Neural progenitor cell (in vitro differentiated cells): ENCODE measurements around the gene ANGEL2. TPM values are rescaled to one million over a fixed set of nuclear protein-coding genes. Genes with fewer than 3 reads are reported as not detected.
"Not testable (repeated sequence)": the region's sequence is repeated elsewhere in the genome, so short reads cannot be mapped to it uniquely, and the experiment has no call there.

Source experiments
- DNase-seq: peaks from one replicate; pipeline ENCODE4 v3.0.0-alpha.2; 2016; ENCODE audit warnings: low spot score
- H2AFZ ChIP-seq: fragments of 200-600 bp; sonication (generic); replicated peaks from 2 replicates; pipeline ENCODE4 v1.6.1; 2016; ENCODE audit warnings: antibody characterized with exemption
- H3F3A ChIP-seq: fragments of 200-600 bp; sonication (generic); 2 replicates; pipeline ENCODE4 v1.6.1; 2016; ENCODE audit warnings: antibody characterized with exemption, low read depth
- H3K27ac ChIP-seq: fragments of 200-600 bp; sonication (generic); 2 replicates; pipeline ENCODE4 v1.5.1; 2016; ENCODE audit warnings: mild to moderate bottlenecking
- H3K27me3 ChIP-seq: fragments of 200-600 bp; sonication (generic); 2 replicates; pipeline ENCODE4 v1.6.1; 2016; ENCODE audit warnings: mild to moderate bottlenecking, moderate library complexity
- H3K36me3 ChIP-seq: fragments of 200-600 bp; sonication (generic); 2 replicates; pipeline ENCODE4 v1.5.1; 2016
- H3K4me1 ChIP-seq: fragments of 200-600 bp; sonication (generic); 2 replicates; pipeline ENCODE4 v1.6.1; 2016; ENCODE audit warnings: mixed run types
- H3K4me2 ChIP-seq: fragments of 200-600 bp; sonication (generic); 2 replicates; pipeline ENCODE4 v1.6.1; 2016
- H3K4me3 ChIP-seq: fragments of 200-600 bp; sonication (generic); 2 replicates; pipeline ENCODE4 v1.5.1; 2016
- H3K79me2 ChIP-seq: fragments of 200-600 bp; sonication (generic); 2 replicates; pipeline ENCODE4 v1.6.1; 2016; ENCODE audit warnings: low read depth
- H3K9ac ChIP-seq: fragments of 200-600 bp; sonication (generic); 2 replicates; pipeline ENCODE4 v1.6.1; 2016
- H3K9me3 ChIP-seq: fragments of 200-600 bp; sonication (generic); 2 replicates; pipeline ENCODE4 v1.5.1; 2016; ENCODE audit warnings: low read depth
- H4K20me1 ChIP-seq: fragments of 200-600 bp; sonication (generic); 2 replicates; pipeline ENCODE4 v1.6.1; 2016; ENCODE audit warnings: low read depth
- H3K27ac Mint-ChIP-seq: 3 replicates; pipeline ENCODE4 v1.8.0; 2021; ENCODE audit warnings: mixed read lengths
- H3K27me3 Mint-ChIP-seq: 2 replicates; pipeline ENCODE4 v1.8.0; 2022; ENCODE audit warnings: low read depth, mild to moderate bottlenecking, inconsistent platforms, moderate library complexity, mixed read lengths; ENCODE audit not compliant: insufficient read depth
- H3K36me3 Mint-ChIP-seq: 3 replicates; pipeline ENCODE4 v1.8.0; 2021; ENCODE audit warnings: mixed read lengths
- H3K4me1 Mint-ChIP-seq: 3 replicates; pipeline ENCODE4 v1.8.0; 2021; ENCODE audit warnings: mixed read lengths
- H3K4me3 Mint-ChIP-seq: 3 replicates; pipeline ENCODE4 v1.8.0; 2021; ENCODE audit warnings: mild to moderate bottlenecking, moderate library complexity, mixed read lengths
- H3K9me3 Mint-ChIP-seq: 3 replicates; pipeline ENCODE4 v1.8.0; 2020; ENCODE audit warnings: mixed read lengths
- CTCF ChIP-seq: fragments of 200-600 bp; sonication (generic); IDR thresholded peaks from 2 replicates; pipeline ENCODE4 v1.5.1; 2017; ENCODE audit warnings: antibody characterized with exemption, mild to moderate bottlenecking
- EZH2 ChIP-seq: fragments of 200-600 bp; sonication (generic); IDR thresholded peaks from 2 replicates; pipeline ENCODE4 v1.6.1; 2017; ENCODE audit warnings: antibody characterized with exemption, mild to moderate bottlenecking, moderate library complexity
- EZH2phosphoT487 ChIP-seq: fragments of 200-600 bp; sonication (generic); IDR thresholded peaks from 2 replicates; pipeline ENCODE4 v1.6.1; 2017; ENCODE audit warnings: antibody characterized with exemption
- total RNA-seq: library from RNA; depleted of rRNA; stranded (reverse); fragments of >200 nt; gene quantifications from 2 replicates; pipeline ENCODE4 v1.2.3, GENCODE V29; 2015; ENCODE audit warnings: low replicate concordance

The ANGEL2 gene
- total RNA-seq, 1 donor from 2014 or later, result 101 TPM

GRCh38 chr1:212966616-212967015 is 49.1 kb downstream of the ANGEL2 start:
- Histone ChIP-seq H3K79me2 (no peaks in the 10 kb centered on the region), H3K9ac (no peak overlapping the region)
- peaks cover 40% of the 10 kb centered on the region for H3K36me3 Mint-ChIP-seq

GRCh38 chr1:212964993-212965392 is 50.7 kb downstream of the ANGEL2 start:
- H3K9me3 Mint-ChIP-seq, H3K27ac ChIP-seq, H3K4me1 ChIP-seq, H2AFZ ChIP-seq, H3K4me3 Mint-ChIP-seq, H3K27ac Mint-ChIP-seq, H3K4me2 ChIP-seq, DNase-seq, H3K27me3 ChIP-seq, H3K9ac ChIP-seq, H3K79me2 ChIP-seq, H3K36me3 ChIP-seq, H3K9me3 ChIP-seq, H4K20me1 ChIP-seq, H3F3A ChIP-seq, H3K4me3 ChIP-seq, H3K27me3 Mint-ChIP-seq: not testable (repeated sequence)
- Mint-ChIP-seq H3K36me3 (peaks cover 46% of the 10 kb centered on the region), H3K4me1 (peaks cover 31% of the 10 kb centered on the region)

More at GRCh38 chr1:212966616-212967015, 49.1 kb downstream of the ANGEL2 start:
- no peaks in the 10 kb centered on the region for H3F3A ChIP-seq
- DNase-seq, result no peak
- no peaks in the 10 kb centered on the region for H3K27me3 ChIP-seq
- Mint-ChIP-seq H3K4me3 (no peak overlapping the region), H3K4me1 (peaks cover 33% of the 10 kb centered on the region), H3K27me3 (peaks cover 2% of the 10 kb centered on the region), H3K27ac (no peak overlapping the region), H3K9me3 (no peaks in the 10 kb centered on the region)
- no peaks in the 10 kb centered on the region for H3K9me3 ChIP-seq
- H3K27ac ChIP-seq, result no peak overlapping the region
- TF ChIP-seq EZH2 (no peak), EZH2phosphoT487 (no peak), CTCF (no peak)
- no peaks in the 10 kb centered on the region for H3K36me3 ChIP-seq
- no peak overlapping the region for H3K4me2 ChIP-seq
- peaks cover 8% of the 10 kb centered on the region for H3K4me1 ChIP-seq
- no peaks in the 10 kb centered on the region for H4K20me1 ChIP-seq
- H3K4me3 ChIP-seq, result no peak overlapping the region
- H2AFZ ChIP-seq, result no peak overlapping the region

- Histone ChIP-seq H3K27ac (no peak overlapping the region), H3K9me3 (no peaks in the 10 kb centered on the region), H3K4me3 (no peak overlapping the region), H3K4me1 (peaks cover 8% of the 10 kb centered on the region), H3K27me3 (no peaks in the 10 kb centered on the region), H3K79me2 (no peaks in the 10 kb centered on the region), H4K20me1 (no peaks in the 10 kb centered on the region), H3K9ac (no peak overlapping the region), H2AFZ (no peak overlapping the region), H3F3A (no peaks in the 10 kb centered on the region), H3K4me2 (no peak overlapping the region), H3K36me3 (no peaks in the 10 kb centered on the region)
- Mint-ChIP-seq H3K4me1 (peaks cover 27% of the 10 kb centered on the region), H3K27me3 (peaks cover 7% of the 10 kb centered on the region), H3K36me3 (peaks cover 44% of the 10 kb centered on the region), H3K27ac (no peak overlapping the region), H3K4me3 (no peak overlapping the region), H3K9me3 (no peaks in the 10 kb centered on the region)
- no peak for TF ChIP-seq EZH2phosphoT487
- TF ChIP-seq EZH2, result no peak
- TF ChIP-seq CTCF, result no peak
- DNase-seq, result no peak
These were observed 51.6 kb downstream of the ANGEL2 start for GRCh38 chr1:212964102-212964501.

- no peak for DNase-seq
- Histone ChIP-seq H3K4me2 (no peak overlapping the region), H3K36me3 (no peaks in the 10 kb centered on the region), H3F3A (no peaks in the 10 kb centered on the region), H3K4me3 (no peak overlapping the region), H2AFZ (no peak overlapping the region), H3K4me1 (no peaks in the 10 kb centered on the region), H3K27me3 (no peaks in the 10 kb centered on the region), H3K79me2 (no peaks in the 10 kb centered on the region), H3K27ac (no peak overlapping the region), H4K20me1 (no peaks in the 10 kb centered on the region), H3K9ac (no peak overlapping the region), H3K9me3 (no peaks in the 10 kb centered on the region)
- Mint-ChIP-seq H3K36me3 (peaks cover 33% of the 10 kb centered on the region), H3K4me3 (no peak overlapping the region), H3K4me1 (peaks cover 13% of the 10 kb centered on the region), H3K9me3 (no peaks in the 10 kb centered on the region), H3K27me3 (peaks cover 7% of the 10 kb centered on the region), H3K27ac (no peak overlapping the region)
- TF ChIP-seq CTCF, result no peak
- TF ChIP-seq EZH2phosphoT487, result no peak
- TF ChIP-seq EZH2, result no peak
These were observed 53.2 kb downstream of the ANGEL2 start for GRCh38 chr1:212962509-212962908.
